ENCODE measurements around the gene AP4B1. TPM values are rescaled to one million over a fixed set of nuclear protein-coding genes. Genes with fewer than 3 reads are reported as not detected.
A peak's percentile ranks its signal among the peaks of the same experiment; 100 is the strongest.

The AP4B1 gene
- total RNA-seq, 1 donor from 2014 or later = 12.2 TPM

DNA sequence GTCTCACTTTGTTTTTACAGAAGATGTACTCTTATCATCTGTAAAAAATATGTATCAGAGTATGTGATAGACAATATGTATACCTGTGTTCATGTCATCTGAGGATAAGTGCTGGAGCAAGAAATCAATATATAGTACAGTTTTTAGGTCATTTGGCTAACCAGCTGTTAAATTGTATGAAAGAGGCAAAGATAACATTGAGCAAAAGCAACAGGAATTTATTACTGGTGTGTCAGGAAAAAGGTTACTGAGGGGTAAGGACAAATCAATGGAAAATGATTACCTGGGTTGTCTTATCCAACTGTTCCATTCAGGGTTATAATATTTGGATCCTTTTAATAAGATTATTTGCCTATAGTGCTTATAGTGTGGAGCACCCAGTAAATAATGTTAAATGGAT lies 29.4 kb upstream of the AP4B1 start:
- ATAC-seq (no peak), DNase-seq (ENCODE audit: missing footprints) (no peak)
- intact Hi-C loops (cut with DNase I) = no loop called here

DNA sequence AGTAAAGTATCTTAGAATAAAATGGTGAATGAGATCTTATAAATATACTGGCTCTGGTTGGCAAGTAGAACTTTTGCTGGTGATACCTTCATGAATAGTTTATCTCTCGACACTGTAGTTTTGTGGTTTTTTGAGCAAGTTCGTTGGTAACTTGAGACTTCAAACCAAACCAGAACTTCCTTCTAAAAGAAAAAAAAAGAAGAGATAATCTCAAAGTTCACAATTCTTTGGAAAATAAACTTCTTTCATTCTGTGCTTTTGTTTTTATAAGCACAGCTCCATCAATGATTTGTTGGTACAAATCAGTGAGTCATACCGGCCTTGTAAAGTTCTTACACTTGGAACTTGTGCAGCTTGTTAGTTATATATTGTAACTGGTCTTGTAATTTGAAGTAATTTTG lies 26.9 kb upstream of the AP4B1 start:
- intact Hi-C loops (cut with DNase I) = no loop called here
- ATAC-seq = no peak
- DNase-seq (ENCODE audit: missing footprints) = no peak

DNA sequence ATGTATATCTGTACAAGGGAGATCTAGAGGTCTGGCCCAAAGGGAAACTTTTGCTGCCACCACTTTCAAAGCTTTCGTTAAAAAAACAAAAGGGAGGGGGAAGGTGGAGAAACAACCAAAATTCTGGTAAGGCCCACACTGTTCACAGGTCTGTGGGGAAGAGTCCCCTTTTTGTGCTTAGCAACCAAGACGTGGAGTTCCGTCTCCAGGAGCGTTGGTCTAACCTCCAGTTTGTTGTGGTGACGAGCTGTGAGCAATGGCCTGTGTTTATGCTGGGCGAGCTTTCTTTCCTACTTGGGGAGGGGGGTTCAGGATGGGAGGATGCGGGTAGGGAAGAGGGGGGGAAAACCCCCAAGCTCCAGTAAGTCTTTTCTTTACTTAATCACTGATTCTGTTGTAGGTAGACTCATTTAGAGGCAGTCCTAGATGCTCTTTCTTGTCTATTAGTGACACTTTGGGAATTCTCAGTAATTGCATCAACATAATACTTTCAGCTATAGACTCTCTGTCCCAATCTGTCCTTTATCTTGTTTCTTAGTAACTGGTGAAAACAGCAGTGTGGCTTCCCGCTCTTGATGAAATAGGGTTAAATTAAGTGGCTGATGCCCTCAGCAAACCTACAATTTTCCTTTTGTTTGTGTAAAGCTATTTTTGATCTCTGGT lies 26.0 kb upstream of the AP4B1 start:
- ATAC-seq (no peak), DNase-seq (ENCODE audit: missing footprints) (no peak)
- intact Hi-C loops (cut with DNase I) = no loop called here

DNA sequence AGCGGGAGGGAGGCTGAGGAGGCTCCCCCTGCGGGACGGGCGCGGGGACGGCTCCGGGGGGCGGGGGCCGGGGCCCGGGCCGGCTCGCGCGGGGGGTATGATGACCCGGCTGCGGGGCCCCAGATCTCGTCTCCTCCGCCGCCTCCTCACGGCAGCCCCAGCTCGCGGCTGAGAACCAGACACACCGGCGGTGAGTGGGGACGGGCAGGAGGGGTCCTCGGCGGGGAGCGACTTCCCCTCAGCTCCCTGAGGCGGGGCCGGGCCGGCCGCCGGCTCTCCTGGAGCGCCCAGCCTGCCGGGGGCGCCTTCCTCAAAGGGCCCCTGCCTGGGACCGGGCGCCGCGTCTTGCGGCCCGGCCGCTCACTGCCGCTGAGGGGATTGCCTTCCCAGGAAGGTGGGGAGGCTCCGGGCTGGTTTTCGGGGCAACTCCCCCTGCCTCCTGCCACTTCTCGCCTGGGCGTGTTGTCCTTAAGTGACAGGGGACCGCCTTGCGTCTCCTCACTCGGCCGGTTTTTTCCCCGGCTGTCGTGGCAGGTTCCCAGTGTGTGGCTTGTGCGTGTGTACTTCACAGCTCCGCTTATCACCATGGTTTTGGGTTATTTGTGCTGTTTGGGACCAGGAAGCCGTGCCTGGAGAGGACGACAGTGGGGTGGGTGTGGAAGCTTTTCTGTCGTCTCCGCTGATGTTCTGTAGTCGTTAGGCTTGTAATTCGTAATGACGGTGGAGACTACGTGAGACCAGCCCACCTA lies 25.3 kb upstream of the AP4B1 start:
- intact Hi-C loops (cut with DNase I) = loop anchor here (1.0 to 2.0 kb wide), 3 partner anchors 17 to 118 kb away; partner anchors contain the start of genes DCLRE1B and RSBN1
- ATAC-seq (peak; percentile 42), DNase-seq (ENCODE audit: missing footprints) (peak; percentile 81)

DNA sequence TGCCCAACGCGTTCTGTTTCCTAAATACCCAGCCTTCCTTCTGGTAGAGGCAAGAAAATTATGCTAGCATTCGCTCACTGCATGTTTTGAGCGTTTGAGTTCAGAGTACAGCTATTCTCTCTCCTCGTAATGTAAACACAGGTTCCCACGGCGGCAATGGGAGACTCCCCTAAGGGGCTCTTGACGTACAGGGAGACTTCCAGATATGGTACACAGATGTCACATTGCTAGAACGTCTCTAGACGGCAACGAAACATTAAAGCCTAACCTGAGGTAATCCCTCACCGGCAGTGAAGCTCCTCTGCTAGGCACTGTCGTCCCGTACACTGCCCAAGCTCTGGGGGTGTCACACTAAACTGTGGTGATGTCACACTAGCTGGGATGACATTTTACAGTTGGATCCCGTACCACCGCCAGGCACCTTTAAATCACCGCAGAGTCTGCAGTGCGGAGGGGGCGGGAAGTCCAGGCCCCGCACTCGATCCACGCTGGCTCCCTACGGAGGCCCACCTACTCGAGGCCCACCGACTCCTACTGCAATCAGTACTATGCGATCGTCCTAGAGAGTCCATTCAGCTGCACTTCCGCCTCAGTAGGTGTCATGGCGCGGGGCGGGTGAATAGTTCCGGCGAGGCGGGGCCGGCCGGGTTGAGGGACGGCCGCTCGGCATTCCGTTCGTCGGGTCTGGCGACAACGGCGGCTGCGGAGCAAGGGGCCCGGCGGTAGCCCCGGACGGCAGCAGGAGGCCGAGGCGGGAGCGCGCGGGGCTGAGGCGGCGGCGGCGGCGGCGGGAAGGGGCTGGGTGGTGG lies 24.5 kb upstream of the AP4B1 start, which contains the start of gene HIPK1:
TSS of gene HIPK1 (plus strand) at position 384 of the 809 bp plus-strand sequence.
- ATAC-seq = peak; percentile 93
- DNase-seq (ENCODE audit: missing footprints) = peak; percentile 98

DNA sequence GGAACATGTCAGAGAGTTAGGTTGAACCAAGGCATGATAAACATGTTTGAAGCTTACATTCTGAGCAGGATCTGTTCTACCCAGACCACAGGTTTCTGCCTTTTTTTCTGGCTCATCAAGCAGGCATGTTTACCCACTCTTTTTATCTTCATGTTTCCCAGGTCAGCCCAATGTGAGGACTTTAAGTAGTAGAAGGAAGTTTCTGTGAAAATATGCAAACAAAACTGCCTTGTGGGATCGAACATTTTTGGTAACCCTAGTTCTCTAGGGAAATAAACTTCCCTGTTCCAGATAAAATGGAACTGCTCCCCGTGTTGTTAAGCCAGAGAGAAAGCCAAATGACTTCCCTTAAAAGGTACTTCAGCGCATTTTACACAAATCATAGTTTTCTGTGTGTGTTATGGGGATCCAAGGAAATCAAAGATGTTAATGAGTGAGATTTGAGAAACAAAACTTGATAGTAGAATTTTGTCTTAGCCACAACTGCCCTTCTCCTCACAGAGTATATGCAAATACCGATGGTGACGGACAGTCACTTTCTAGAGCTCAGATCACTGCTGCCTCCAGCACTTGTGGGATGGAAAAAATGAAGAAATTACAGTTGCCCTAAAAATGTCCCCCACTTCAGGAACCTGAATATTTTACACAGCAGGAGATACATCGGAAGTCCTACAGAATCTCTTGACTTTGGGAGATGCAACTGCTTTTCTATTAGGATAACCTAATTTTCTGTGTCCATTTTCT lies 23.8 kb upstream of the AP4B1 start:
- DNase-seq (ENCODE audit: missing footprints) (no peak), ATAC-seq (no peak)
- intact Hi-C loops (cut with DNase I) = loop anchor here (2.0 kb wide), 1 partner anchor 16 kb away; no protein-coding TSS in a partner anchor

More for the DNA sequence above, 24.5 kb upstream of the AP4B1 start, which contains the start of gene HIPK1:
- intact Hi-C loops (cut with DNase I) = loop anchor here (1.0 to 2.0 kb wide), 3 partner anchors 16 to 117 kb away; partner anchors contain the start of genes DCLRE1B and RSBN1

DNA sequence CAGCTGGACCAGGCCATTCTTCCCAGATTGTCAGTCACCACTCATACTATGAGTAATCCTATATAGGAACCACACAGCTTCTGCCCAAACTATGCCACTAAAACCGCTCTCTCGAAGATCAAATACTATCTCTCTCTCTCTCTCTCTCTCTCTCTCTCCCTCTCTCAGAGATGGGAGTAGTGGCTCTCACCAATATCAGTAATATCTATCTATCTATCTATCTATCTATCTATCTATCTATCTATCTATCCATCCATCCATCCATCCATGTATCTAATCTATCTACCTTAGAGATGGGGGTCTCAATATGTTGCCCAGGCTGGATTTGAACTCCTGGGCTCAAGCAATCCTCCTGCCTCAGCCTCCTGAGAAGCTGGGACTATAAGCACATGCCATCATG lies 19.9 kb upstream of the AP4B1 start:
- ATAC-seq = no peak
- no peak for DNase-seq (ENCODE audit: missing footprints)
- intact Hi-C loops (cut with DNase I) = no loop called here

DNA sequence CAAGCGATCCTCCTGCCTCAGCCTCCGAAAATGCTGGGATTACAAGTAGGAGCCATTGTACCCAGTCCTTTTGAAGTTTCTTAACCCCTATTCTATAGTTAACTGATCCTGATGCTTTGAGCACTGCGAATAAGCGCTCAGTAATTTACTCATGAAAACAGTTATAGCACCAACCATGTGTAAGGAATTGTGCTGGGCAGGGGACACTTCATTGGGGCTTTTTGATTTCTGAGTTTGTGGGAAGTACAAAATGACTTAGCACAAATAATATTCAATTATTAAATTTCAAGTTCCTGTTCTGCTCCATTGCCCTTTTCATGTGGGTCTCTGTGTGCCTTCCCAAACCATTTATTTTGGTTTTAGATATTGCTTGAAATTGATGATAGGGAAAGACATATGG lies 18.4 kb upstream of the AP4B1 start:
- ATAC-seq = no peak

DNA sequence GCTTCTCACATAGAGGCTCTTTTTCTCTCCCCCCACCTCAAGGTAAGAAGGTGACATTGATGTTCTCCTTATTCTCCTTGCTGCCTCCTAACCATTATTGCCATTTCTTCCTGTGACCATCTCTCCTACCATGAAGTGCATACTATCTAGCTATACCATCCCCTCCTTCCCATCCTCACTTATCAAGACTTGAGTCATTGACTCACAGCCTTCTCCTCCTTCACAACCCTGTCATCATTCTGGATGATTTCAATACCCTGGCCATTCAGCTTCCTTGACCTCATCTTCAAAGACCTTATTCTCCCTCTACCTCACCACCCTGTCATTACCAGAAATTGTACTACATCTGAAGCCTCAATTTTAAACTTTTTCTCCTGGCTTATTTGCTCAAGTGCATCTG lies 13.6 kb upstream of the AP4B1 start:
- ATAC-seq (no peak), DNase-seq (ENCODE audit: missing footprints) (no peak)
- intact Hi-C loops (cut with DNase I) = no loop called here

More for the DNA sequence above, 18.4 kb upstream of the AP4B1 start:
- intact Hi-C loops (cut with DNase I) = no loop called here
- no peak for DNase-seq (ENCODE audit: missing footprints)

DNA sequence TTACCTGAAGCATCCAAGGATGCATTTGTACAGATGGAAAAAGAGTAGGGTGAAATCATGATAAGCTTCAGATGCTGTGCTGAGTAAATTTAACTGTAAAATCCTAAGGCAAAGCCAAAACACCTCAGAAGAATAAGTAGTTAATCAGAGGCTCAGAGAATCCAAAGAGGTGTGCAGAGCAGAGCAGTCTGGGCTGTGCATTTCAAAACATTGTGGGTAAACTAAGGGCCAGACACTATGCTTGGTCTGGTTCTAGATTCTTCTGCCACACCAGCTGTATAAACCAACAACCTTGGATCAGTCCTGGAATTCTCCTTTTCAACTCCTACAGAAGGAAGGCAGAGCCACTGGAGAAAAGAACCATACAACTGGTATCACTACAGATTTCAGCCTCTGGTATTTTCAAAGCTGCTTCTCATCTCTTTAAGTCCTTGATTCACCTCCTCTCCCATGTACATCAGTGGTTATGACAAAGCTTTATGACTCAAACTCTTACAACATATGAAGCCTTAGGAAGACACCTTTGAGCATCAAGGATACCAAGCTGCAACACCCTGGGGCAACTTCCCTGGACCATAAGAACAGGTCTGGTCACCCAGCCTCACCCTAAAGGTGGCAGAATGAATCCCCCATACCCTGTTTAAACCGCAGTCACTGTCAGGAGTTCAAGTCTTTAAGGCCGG lies 12.9 kb upstream of the AP4B1 start:
- intact Hi-C loops (cut with DNase I) = no loop called here
- ATAC-seq = no peak
- no peak for DNase-seq (ENCODE audit: missing footprints)

DNA sequence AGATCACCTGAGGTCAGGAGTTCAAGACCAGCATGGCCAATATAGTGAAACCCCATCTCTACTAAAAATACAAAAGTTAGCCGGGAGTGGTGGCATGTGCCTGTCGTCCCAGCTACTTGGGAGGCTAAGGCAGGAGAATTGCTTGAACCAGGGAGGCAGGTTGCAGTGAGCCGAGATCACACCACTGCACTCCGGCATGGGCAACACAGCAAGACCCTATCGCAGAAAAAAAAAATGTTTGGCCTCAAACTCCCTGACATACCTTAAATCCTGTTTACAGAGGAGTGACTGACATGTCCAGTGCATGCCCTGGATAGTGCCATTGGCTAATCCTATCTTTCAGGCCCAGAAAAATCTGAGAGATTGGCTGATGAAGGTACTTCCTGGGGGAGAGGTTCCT lies 12.4 kb upstream of the AP4B1 start:
- ATAC-seq (no peak), DNase-seq (ENCODE audit: missing footprints) (no peak)
- intact Hi-C loops (cut with DNase I) = no loop called here

DNA sequence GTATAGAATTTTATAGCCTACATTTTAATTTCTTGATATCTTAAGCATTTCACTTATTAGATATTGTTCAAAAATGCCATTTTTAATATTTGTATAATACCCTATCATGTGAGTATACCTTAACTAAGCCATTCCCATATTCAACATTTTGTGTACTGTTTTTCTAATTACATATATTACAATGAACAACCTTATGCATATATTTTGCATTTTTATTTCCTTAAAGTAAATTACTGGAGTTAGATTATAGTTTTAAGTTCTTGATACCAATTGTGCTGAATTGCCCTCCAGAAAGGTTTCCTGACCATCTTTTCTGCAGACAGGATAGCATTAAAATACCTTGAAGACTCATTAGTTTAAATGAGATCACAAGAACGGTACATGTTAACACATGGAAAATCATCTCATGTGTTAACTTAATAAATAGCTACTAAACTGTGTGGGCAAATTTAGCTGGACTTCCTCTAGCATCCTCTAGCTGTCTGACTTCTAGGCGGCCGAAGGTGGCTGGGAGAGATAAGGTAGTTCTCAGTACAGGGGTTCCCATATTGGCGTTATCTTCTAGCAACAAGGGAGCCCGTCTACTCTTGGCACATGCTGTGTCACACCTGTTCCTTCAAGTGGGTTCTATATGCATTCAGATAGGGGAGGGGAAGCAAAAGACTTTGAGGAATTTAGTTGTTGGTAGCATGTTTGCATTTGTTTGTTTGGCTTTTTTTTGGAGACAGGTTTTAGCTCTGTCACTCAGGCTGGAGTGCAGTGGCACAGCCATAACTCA lies 9.5 kb upstream of the AP4B1 start:
- no peak for DNase-seq (ENCODE audit: missing footprints)
- ATAC-seq = no peak
- intact Hi-C loops (cut with DNase I) = loop anchor here (2.0 kb wide), 1 partner anchor 15 kb away; the partner anchor contains the start of gene HIPK1

DNA sequence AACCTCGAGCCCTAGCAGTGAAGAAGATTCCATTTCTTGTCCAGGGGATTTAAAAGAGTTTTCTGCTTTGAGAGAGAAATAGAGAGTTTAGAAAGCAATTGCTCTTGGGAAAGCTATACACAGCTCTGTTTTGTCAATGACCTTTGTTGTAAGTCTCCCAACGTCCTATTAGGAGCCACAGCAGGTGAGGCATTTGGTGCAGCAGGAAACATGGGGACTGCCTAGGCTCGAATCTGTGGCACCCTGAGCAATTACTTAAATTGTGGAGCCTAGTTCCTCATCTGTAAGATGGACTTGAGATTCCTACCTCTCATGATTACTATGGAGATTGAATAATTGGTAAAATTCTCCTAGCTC lies 8.7 kb upstream of the AP4B1 start:
- ATAC-seq = peak; percentile 28
- intact Hi-C loops (cut with DNase I) = loop anchor here (2.0 kb wide), 1 partner anchor 16 kb away; the partner anchor contains the start of gene HIPK1

DNA sequence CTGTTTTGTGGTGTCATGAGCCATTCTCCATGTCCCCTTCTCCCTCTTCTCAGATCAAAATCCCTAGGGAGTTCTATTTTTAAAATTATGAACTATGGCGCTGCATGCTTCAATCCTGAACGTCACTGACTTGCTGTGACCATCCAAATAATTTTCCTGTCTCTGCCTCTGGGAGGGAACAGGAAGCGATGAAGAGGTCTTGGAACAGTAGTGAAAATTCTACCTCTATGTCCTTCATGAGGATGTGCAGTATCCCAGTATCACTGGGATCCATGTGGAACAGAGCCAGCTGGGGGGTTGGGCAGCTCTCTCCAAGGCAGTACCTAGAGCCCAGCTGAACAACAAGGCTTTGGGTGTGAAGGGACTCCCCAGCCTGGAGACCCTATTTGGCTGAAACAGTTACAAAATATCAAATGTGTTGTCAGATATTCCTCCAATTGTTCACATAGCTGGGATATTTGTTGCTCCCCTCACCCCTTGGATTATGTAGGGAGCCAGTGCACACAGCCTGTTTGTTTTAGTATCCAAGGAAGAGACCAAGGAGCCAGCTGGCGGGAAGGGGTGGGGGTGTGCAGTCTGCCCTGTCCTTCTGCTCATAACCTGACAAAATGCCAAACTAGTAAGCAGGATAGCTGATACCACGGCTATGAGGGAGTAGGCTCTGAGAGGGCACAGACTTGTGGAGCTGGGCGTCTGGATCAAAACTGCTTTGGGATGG lies 8.2 kb upstream of the AP4B1 start:
- intact Hi-C loops (cut with DNase I) = loop anchor here (2.0 kb wide), 1 partner anchor 16 kb away; the partner anchor contains the start of gene HIPK1
- ATAC-seq = peak; percentile 91
- DNase-seq (ENCODE audit: missing footprints) = no peak

More for the DNA sequence above, 8.7 kb upstream of the AP4B1 start:
- DNase-seq (ENCODE audit: missing footprints) = no peak

DNA sequence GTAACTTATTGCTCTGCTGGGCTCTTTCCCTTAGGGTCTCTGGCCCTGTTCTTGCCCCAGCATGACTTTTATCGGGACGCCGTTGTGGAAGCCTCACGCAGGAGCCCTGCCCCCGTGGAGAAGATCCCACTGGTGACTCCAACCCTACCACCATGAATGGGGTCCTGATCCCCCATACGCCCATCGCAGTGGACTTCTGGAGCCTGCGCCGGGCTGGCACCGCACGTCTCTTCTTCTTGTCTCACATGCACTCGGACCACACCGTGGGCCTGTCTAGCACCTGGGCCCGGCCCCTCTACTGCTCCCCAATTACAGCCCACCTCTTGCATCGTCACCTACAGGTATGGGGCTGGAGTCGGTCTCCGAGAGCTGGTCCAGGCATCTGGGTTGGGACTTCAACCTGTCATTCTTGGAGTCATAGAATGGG lies 849 bp upstream of the AP4B1 start:
- ATAC-seq (no peak), DNase-seq (ENCODE audit: missing footprints) (peak; percentile 72)
- intact Hi-C loops (cut with DNase I) = loop anchor here (1.0 kb wide), 2 partner anchors 24 to 93 kb away; partner anchors contain the start of genes HIPK1 and RSBN1

DNA sequence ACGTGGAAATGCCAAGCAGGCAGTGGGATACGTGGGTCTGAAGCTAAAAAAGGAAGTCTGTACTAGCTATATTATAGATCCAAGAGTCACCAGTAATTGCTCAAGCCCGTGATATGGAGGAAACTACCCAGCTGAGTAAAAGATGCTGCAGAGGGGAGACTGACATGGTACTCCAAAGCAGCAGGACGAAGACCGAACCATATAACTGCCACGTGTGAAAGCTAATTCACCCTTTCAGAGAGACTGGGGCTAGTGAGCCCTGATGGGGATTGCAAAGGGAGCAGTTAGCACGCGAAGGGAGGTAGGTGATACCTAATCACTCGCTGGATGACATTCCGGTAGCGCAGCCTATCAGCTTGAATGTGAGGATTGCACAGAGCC lies 316 bp downstream of the AP4B1 start:
- ATAC-seq = peak; percentile 3
- intact Hi-C loops (cut with DNase I) = loop anchor here (5.0 kb wide), 1 partner anchor 67 kb away; no protein-coding TSS in a partner anchor
- DNase-seq (ENCODE audit: missing footprints) = no peak
